GM12891 (cell line): Measurements from ENCODE around the gene AGMAT.

Experiments used
- PAX5 ChIP-seq: IDR thresholded peaks from 2 replicates; pipeline ENCODE4 v1.6.1; 2011; ENCODE audit warnings: low read length, moderate library complexity, mild to moderate bottlenecking; ENCODE audit not compliant: insufficient read depth, severe bottlenecking
- POLR2A ChIP-seq: IDR thresholded peaks from 2 replicates; pipeline ENCODE4 v1.6.1; 2011; ENCODE audit warnings: low read depth, low read length, control low read depth
- POLR2AphosphoS5 ChIP-seq: IDR thresholded peaks from 2 replicates; pipeline ENCODE4 v1.6.1; 2011; ENCODE audit warnings: low read depth, low read length, control low read depth
- POU2F2 ChIP-seq: IDR thresholded peaks from 2 replicates; pipeline ENCODE4 v1.6.1; 2011; ENCODE audit warnings: low read depth, mild to moderate bottlenecking, control low read depth, low read length, moderate library complexity
- SPI1 ChIP-seq: IDR thresholded peaks from 2 replicates; pipeline ENCODE4 v1.6.1; 2011; ENCODE audit warnings: low read depth, low read length, control low read depth
- TAF1 ChIP-seq: IDR thresholded peaks from 2 replicates; pipeline ENCODE4 v1.6.1; 2011; ENCODE audit warnings: low read depth, low read length, control low read depth

DNA sequence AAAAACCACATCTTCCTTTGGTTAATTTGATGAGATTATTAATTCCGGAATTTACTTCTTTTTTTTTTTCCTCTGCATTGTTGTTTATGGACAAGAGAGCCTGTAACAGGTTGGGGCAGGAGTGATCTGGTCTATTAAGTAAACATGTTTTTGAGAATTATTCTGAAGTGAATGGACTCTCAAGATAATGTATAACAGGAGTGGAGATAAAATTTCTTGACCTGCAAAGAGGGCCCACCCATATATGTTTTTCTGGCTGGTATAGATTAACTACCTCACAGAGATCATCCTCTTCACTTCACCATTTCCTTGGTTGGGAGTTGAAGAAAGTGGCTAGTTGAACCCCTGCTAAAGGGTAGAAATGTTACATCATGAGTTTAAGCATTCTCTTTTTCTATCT lies 43.2 kb upstream of the AGMAT start:
- TF ChIP-seq POLR2A: no peak
- TF ChIP-seq POLR2AphosphoS5: no peak
- TF ChIP-seq POU2F2: no peak
- no peak for TF ChIP-seq TAF1
- no peak for TF ChIP-seq SPI1
- no peak for TF ChIP-seq PAX5
